ENCODE data around the gene RFTN1. TPM values are rescaled to one million over a fixed set of nuclear protein-coding genes. Genes with fewer than 3 reads are reported as not detected.

RFTN1 gene
- total and polyA plus RNA-seq, 2 of the 8 experiments (the other 6 are each of a cell fraction or from before 2014, with no cell fraction given): 4.6 to 6.7 TPM

DNA sequence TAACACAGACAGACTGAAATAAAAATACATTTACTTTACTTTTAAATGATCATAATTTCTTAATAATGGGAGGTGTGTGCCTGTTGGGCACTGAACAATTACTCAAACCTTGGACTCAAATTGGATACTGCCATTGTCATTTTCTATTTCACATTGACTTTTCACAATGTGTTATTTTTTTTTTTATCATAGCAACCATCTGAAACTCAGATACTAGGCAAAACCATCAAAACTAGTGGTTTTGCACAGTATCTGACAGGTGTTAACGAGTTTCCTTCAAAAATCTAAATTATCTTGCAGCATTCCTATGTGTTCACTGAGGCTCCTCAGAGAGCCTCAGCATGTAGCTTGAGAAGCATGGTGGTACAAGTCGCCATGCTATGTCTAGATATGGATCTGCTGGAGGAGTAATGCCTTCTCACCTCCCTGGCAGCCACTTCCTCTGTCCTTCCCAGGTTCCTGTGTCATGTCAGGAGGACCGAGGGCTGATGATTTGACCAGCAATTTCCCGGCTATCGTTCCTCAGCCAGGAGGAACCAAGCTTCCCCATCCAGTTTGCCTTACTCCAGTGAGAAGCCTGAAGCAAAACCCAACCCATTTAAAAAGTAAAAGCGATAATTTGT, 29.9 kb upstream of the RFTN1 start:
- Histone ChIP-seq H2BK20ac (ENCODE audit: low read length) (no peak overlapping the region), H2AK5ac (ENCODE audit: low read depth, low read length) (no peak overlapping the region), H4K8ac (ENCODE audit: extremely low read depth, insufficient read depth, low read length) (no peak overlapping the region), H3K23ac (ENCODE audit: insufficient read length) (no peak overlapping the region), H3K36me3 (ENCODE audit: control insufficient read depth in 2 of 4, insufficient read depth in 4 of 4, low read length in 3 of 4) (no peaks in the 10 kb centered on the region; a peak in 1 of 8 replicates), H2AFZ (ENCODE audit: low read length) (no peak overlapping the region), H3K79me1 (ENCODE audit: low read depth, low read length) (no peaks in the 10 kb centered on the region), H2BK5ac (ENCODE audit: low read depth, low read length) (no peak overlapping the region), H3K27ac (ENCODE audit: low read depth, low read length) (no peak overlapping the region), H2BK12ac (ENCODE audit: low read depth, low read length) (no peak overlapping the region), H3K14ac (ENCODE audit: insufficient read length) (no peak overlapping the region), H4K91ac (replicated peaks; ENCODE audit: insufficient read length, low read length) (no peak overlapping the region), H3K56ac (replicated peaks; ENCODE audit: insufficient read length, low read depth, low read length) (no peak overlapping the region), H3K23me2 (ENCODE audit: low read depth, low read length) (no peaks in the 10 kb centered on the region), H3K18ac (ENCODE audit: extremely low read depth, low read length) (no peak overlapping the region), H3K79me2 (ENCODE audit: control insufficient read depth in 1 of 2, insufficient read depth in 2 of 2, low read length in 2 of 2) (no peaks in the 10 kb centered on the region), H3K4me3 (ENCODE audit: extremely low read depth in 1 of 4, insufficient read depth in 2 of 4, low read depth in 3 of 4, low read length in 4 of 4) (no peak overlapping the region), H4K5ac (ENCODE audit: insufficient read length, low read depth, low read length) (no peak overlapping the region), H3K4me2 (ENCODE audit: insufficient read depth in 1 of 2, low read depth in 2 of 2, low read length in 2 of 2) (no peak overlapping the region), H2BK15ac (ENCODE audit: low read length) (no peak overlapping the region), H4K20me1 (replicated peaks in 1 of 2; ENCODE audit: control insufficient read depth in 1 of 2, insufficient read depth in 2 of 2, low read length in 2 of 2) (no peaks in the 10 kb centered on the region), H3K27me3 (replicated peaks in 1 of 4; ENCODE audit: control insufficient read depth in 3 of 4, extremely low read depth in 1 of 4, insufficient read depth in 3 of 4, low read length in 3 of 4) (no peaks in the 10 kb centered on the region), H3K9me3 (ENCODE audit: insufficient read depth in 2 of 2, low read depth in 1 of 2, low read length in 1 of 2) (no peaks in the 10 kb centered on the region), H3K4ac (replicated peaks; ENCODE audit: insufficient read length, low read depth, low read length) (no peak overlapping the region), H2BK120ac (replicated peaks; ENCODE audit: low read depth, low read length) (no peak overlapping the region), H3K9ac (replicated peaks in 1 of 4; ENCODE audit: extremely low read depth in 1 of 4, low read depth in 3 of 4, low read length in 3 of 4) (no peak overlapping the region), H3K4me1 (replicated peaks in 1 of 4; ENCODE audit: control insufficient read depth in 3 of 4, insufficient read depth in 4 of 4, low read length in 3 of 4) (no peaks in the 10 kb centered on the region)
- no peak for TF ChIP-seq EZH2 (IDR thresholded peaks at IDR 0.05; ENCODE audit: low read depth, low read length, severe bottlenecking)
- TF ChIP-seq, protein P1, sequence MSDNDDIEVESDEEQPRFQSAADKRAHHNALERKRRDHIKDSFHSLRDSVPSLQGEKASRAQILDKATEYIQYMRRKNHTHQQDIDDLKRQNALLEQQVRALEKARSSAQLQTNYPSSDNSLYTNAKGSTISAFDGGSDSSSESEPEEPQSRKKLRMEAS (IDR thresholded peaks at IDR 0.05): no peak
- no peak for TF ChIP-seq NANOG (IDR thresholded peaks at IDR 0.05; ENCODE audit: insufficient read depth, low read depth, low read length, poor library complexity, severe bottlenecking)
- no peak for TF ChIP-seq CHD1 (IDR thresholded peaks at IDR 0.05; ENCODE audit: low read depth, low read length)
- WGBS, 2 experiments (ENCODE audit: extremely low coverage in 1 of 2, insufficient coverage in 1 of 2, insufficient read length in 1 of 2, insufficient replicate concordance in 2 of 2, low coverage in 1 of 2, low lambda C conversion rate in 2 of 2, missing lambda C conversion rate in 1 of 2): 88% methylated on average over 6 of the region's 6 CpGs; no CpG with 5 or more reads in 1 of the 2 experiments
- DNase-seq (ENCODE audit: low read depth in 1 of 2, low spot score in 2 of 2) (no peak), FAIRE-seq (no peak)
- POLR2A ChIA-PET (ENCODE audit: partially characterized antibody): interaction anchor here (1.7 kb wide), 1 partner anchor 278 kb away, joined by 4 read pairs; the partner anchor contains the start of gene OXNAD1
- CTCF ChIA-PET (ENCODE audit: partially characterized antibody): interaction anchor here (0.7 to 1.7 kb wide), 5 partner anchors 26 to 253 kb away, joined by 3 to 6 read pairs (median 3); no protein-coding TSS in a partner anchor

Data from H1 (cell line).